GM12874 (cell line): ENCODE measurements around the gene GNAS-AS1.

ENCODE experiments used
- TF ChIP-seq, protein P1 (sequence below): IDR thresholded peaks from 2 replicates; pipeline ENCODE4 v1.5.1; 2011; ENCODE audit warnings: low read depth, mild to moderate bottlenecking, control low read depth, low read length, moderate library complexity; ENCODE audit not compliant: insufficient read depth

GNAS-AS1 gene

DNA sequence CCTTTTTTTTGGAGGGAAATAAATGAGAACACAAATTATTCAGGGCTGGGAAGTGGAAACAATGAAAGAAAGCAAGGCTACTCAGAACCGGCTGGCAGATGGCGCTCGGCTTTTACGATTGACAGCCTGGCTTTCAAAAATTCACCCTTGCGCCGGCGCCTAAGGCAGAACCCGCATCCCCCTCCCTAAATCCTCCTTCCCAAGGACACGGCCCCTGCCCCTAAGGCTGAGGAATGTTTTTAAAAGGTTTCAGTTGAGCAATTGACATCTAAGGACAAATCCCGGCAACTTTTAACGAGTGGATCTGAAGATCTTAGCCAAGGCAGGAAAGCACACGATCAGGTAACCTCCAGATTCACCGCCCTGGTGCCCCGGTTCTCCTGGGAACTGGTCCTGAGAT is 18.1 kb upstream of the GNAS-AS1 start:
- TF ChIP-seq, protein P1, sequence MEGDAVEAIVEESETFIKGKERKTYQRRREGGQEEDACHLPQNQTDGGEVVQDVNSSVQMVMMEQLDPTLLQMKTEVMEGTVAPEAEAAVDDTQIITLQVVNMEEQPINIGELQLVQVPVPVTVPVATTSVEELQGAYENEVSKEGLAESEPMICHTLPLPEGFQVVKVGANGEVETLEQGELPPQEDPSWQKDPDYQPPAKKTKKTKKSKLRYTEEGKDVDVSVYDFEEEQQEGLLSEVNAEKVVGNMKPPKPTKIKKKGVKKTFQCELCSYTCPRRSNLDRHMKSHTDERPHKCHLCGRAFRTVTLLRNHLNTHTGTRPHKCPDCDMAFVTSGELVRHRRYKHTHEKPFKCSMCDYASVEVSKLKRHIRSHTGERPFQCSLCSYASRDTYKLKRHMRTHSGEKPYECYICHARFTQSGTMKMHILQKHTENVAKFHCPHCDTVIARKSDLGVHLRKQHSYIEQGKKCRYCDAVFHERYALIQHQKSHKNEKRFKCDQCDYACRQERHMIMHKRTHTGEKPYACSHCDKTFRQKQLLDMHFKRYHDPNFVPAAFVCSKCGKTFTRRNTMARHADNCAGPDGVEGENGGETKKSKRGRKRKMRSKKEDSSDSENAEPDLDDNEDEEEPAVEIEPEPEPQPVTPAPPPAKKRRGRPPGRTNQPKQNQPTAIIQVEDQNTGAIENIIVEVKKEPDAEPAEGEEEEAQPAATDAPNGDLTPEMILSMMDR, result no peak

DNA sequence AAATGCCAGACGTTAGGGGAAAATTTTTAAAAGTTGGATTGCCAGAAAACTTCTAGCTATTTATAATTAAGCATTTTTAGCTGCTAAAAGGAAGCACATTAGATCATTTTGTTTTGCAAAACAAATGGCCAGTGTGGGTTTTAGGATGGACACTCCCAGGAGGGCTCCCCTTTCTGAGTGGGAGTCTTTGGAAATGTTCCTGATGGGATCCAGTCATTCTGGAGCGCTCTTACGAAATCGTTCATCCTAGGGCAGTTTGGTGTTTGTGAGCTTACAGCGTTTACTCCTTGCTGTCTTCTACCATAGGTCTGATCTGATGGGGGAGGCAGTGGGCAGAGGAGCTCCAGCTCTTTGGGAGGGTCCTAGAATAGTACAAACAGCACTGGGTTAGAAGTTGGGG is 16.5 kb upstream of the GNAS-AS1 start:
- TF ChIP-seq, protein P1, result no peak

DNA sequence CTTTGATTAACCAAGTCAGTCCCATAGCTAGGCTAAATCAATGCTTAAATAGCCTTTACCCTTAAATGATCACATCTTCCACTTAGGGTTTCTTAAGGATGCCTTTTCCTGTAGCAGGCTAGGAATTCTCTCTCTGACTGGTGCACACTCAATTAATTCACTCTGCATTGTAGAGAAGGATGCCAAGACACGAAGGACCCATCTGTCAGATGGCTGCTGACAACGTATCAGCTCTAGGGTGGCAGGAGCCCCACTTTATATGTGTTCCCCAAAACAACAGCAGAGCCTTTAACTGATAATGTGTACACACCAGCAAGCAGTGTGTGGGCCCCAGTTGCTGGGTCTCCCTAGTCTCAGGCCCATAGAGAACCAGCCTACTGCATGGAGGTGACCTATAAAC is 15.1 kb upstream of the GNAS-AS1 start:
- TF ChIP-seq, protein P1, result no peak

DNA sequence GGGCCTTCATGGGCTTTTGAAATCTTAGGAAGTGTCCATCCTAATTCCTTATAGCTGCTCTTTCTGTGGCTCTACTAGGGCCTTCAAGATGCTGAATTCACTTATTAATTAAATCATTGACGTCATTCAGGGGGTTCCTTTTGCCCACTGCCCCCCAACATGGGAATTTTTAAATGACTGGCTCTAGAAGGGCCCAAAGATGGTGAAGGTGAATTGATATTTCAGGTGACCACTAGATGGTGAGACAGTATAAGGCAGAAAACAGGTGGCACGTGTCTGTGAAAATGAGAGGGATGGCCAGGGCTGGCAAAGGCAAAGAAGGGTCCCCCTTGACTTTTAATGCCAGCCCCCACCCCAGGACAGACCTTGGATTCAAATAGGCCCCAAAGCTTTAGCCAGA is 13.6 kb upstream of the GNAS-AS1 start:
- TF ChIP-seq, protein P1, result peak; percentile 52

DNA sequence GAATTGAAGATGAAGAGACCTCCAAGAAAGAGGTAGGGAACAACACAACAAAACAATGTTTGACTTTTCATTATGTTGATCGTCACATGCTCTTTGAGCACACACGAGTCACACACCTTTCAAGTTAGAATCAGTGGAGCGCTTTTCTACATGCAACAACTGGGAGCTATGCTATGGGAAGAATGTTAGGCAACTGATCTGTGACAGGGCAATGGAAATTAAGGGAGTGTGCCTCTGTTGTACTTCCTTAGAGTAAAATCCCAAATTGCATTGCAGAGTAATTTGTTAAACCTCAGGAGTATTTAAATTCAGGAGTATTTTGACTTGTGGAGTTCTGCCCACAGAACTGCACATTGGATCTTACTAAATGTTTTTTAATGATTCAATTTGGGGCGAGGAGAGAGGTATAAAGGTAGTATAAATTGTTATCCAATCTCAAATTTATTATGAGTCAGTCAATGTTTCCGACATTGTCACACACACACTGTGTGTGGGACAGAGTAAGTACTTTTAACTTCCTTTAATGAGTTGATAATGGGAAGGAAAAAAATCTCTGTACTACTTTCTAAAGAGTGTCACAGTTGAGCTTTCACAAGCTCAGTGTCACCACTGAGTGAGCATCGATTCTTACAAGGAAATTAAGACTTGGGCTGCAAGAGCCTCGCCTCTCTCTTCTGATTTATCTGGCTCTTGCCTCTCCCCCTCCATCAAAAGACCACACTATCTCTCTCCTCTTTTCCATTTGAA is 12.5 kb upstream of the GNAS-AS1 start:
- TF ChIP-seq, protein P1, result no peak

DNA sequence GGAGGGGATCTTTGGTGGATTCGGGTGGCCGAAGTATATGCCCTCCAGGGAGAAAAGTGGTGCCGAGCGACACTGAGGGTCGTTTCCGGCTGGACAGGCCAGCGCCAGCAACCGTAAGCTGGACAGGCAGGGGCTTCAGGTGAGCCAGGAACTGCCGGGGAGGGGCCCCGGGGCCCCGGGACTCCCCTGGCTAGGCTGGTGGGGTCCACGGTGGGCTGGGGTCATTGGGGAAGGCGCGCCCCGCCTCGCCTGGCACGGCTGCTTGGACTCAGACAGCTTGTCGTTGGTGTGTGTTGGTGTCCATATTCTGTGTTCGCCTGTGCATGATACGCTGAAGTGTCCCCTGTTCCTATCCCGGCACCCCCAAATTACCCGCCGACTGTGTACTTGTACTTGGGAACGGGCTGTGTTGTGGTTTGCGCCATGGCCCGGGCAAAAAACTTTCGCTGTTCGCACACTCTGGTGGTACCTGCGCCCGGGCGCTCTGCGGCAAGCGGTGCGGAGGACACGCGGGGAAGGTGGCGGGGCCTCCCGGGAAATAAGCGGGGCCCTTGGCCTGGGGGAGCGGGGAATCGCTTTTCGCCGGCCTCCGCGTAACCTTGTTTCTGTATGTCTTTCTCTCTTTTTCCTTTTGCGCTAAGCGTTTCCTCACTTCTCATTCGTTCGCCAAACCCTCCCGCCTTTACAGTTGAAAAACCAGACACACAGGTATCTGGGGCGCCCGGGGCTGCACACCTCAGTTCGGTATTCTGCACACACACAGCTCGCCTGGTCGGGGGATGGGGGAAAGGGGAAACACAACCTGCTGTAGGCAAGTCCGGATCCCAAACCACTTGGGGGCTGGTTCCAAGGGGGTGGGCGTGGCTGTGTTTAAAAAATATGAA is 5.0 kb upstream of the GNAS-AS1 start:
- TF ChIP-seq, protein P1, result no peak

DNA sequence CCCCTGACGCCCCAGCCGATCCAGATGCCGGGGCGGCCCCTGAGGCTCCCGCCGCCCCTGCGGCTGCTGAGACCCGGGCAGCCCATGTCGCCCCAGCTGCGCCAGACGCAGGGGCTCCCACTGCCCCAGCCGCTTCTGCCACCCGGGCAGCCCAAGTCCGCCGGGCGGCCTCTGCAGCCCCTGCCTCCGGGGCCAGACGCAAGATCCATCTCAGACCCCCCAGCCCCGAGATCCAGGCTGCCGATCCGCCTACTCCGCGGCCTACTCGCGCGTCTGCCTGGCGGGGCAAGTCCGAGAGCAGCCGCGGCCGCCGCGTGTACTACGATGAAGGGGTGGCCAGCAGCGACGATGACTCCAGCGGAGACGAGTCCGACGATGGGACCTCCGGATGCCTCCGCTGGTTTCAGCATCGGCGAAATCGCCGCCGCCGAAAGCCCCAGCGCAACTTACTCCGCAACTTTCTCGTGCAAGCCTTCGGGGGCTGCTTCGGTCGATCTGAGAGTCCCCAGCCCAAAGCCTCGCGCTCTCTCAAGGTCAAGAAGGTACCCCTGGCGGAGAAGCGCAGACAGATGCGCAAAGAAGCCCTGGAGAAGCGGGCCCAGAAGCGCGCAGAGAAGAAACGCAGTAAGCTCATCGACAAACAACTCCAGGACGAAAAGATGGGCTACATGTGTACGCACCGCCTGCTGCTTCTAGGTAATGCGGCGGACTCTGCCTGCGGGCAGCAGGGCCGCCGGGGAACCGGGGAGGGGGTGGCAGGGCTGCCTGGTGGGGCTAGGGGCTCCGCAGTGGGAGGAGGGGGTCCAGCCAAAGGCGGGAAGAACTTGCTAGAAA is 4.2 kb upstream of the GNAS-AS1 start:
- TF ChIP-seq, protein P1, result no peak
